Fibroblast of skin of abdomen (primary cell): ENCODE results near the gene NUP205.
A peak's percentile ranks its signal among the peaks of the same experiment; 100 is the strongest.

ENCODE experiments used
- DNase-seq: peaks from one replicate; pipeline ENCODE4 v3.0.0-alpha.2; 2013

NUP205 gene

GRCh38 chr7:135539629-135540028 lies 18.1 kb upstream of the NUP205 start:
- DNase-seq: no peak

DNA sequence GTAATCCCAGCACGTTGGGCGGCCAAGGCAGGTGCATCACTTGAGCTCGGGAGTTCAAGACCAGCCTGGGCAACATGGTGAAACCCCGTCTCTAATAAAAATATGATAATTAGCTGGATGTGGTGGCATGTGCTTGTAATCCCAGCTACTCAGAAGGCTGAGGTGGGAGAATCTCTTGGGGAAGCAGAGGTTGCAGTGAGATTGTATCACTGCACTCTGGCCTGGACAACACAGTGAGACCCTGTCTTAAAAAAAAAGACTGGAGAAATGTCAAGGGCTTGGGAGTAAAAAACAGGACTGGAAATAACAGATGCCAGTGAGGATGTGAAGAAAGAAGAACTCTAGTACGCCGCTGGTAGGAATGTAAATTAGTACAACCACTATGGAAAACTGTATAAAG lies 16.7 kb upstream of the NUP205 start:
- DNase-seq: no peak

- DNase-seq: no peak
Measured at GRCh38 chr7:135550196-135550595, 7.5 kb upstream of the NUP205 start.

GRCh38 chr7:135552148-135552547 lies 5.6 kb upstream of the NUP205 start:
- no peak for DNase-seq

DNA sequence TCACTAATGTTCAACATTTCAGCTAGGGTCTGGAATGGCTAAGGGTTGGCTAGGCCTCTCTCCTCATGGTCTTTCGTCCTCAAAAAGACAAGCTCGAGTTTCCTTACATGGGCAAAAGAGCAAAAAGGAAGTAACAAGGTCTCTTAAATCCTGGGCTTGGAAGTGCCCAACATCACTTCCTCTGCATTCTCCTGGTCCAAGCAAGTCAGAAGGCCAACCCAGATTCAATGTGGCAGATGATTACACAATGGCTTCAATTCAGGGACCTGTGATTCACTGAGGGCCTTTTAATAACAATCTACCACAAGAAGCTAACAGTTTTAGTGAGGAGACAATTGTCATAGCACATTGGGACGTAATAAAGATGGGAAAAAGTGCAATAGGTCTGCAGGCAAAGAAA lies 4.4 kb upstream of the NUP205 start:
- no peak for DNase-seq

DNA sequence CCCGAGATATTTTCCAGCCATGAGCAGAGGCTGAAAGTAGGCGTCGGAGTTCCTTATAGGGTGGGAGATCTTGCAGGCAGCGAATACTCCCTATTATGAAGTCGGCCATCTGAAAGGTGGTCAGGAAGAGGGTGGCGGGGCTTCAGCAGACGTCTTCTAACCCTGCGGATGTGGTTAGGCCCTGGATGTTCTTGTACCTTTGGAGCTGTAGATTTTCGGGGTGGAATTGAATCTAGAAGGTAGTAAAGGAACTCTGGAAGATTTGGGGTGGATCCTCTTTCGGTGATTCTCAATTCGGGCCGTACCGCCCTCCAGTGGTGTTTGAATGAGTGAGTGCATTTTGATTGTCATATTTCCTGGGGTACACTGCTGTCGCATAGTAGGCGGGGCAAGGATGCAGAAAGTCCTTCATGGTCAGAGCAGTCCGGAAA lies 635 bp downstream of the NUP205 start:
- DNase-seq: peak; percentile 51

DNA sequence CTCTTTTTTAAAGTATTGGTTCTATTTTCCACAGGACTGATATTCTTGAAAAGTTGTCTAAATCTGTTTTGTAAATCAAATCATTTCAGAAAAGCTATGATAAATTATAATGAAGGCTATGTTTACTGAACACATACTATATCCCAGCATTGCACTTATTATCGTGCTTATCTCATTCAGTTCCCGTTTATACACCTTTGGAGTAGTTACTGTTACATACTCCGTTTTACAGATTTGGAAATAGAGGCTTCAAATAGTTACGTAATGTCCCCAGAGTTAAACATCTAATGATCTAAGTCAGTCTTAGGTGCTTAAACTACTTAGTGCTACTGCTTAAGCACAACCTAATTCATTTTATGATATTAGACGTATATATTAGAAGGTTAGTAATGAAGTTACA lies 1.2 kb downstream of the NUP205 start:
- DNase-seq: no peak

DNA sequence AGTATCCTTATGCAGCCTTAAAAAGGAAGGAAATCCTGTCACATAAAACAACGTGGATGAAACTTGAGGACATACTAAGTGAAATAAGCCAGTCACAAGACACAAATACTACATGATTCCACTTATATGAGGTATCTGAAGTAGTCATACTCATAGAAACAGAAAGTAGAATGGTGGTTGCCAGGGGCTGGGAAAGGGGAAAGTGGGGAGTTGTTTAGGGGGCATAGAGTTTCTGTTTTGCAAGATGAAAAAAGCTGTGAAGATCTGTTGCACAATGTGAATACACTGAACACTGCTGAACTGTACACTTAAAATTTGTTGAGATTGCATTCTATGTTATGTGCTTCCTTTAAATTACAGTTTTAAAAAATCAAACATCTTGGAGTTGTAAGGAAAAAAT lies 2.9 kb downstream of the NUP205 start:
- DNase-seq: no peak

DNA sequence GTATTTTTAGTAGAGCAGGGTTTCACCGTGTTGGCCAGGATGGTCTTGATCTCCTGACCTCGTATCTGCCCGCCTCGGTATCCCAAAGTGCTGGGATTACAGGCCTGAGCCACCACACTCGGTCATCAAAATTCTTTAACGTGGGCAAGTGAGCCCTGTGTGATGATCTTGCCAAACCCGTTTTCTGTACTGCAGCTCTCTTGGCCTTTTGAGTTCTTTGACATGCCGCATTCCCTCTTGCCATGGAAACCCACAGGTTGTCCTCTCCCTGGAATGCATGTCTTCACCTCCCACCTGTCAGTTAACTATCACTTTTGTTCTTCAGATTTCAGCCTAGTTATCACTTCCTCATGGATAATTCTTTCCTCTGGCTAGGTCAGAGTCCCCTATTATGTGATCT lies 5.0 kb downstream of the NUP205 start:
- DNase-seq: no peak

DNA sequence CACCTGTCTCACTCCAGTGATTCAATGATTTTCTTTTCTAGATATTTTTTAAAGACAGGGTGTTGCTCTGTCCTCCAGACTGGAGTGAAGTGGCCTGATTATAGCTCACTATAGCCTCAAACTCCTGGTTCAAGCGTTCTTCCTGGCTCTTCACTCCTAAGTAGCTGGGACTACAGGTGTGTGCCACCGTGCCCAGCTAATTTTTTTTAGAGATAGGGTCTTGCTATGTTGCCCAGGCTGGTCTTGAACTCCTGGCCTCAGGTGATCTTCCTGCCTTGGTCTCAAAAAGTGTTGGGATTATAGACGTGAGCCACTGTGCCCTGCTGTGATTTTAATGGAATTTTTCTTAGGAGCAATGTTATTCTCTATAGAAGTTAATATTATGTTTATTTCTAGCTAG lies 14.1 kb downstream of the NUP205 start:
- DNase-seq: no peak

DNA sequence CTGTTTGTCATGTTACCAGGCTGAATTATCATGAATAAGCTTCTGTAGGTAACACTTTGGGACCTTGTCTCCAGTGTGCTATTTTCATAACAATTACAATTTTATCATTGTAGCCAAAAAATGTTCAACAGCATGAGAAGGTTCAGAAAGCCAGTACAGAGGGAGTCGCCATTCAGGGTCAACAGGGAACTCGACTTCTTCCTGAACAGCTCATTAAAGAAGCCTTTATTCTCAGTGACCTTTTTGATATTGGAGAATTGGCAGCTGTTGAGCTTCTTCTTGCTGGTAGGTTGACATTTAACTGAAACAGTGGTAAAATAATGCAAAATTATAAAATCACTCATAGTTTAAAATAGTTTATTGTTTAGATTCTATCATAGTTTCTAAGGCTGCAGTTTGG lies 15.8 kb downstream of the NUP205 start:
- DNase-seq: no peak

GRCh38 chr7:135575296-135575695 lies 17.6 kb downstream of the NUP205 start:
- DNase-seq: no peak

DNA sequence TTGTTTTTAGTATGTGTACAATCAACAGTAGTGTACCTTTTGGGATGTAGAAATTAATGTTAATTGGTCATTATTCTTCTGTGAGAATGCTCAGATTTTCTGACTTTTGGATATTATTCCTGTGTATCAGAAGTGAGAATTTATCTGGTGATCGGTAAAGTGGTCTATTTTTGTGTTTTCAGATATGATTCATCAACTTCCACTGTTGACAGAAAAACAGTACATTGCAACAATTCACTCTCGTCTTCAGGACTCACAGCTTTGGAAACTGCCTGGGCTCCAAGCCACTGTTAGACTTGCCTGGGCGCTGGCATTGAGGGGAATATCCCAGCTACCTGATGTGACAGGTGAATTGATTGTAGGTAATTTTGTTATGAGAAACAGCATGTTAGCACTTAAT lies 20.9 kb downstream of the NUP205 start:
- DNase-seq: no peak

DNA sequence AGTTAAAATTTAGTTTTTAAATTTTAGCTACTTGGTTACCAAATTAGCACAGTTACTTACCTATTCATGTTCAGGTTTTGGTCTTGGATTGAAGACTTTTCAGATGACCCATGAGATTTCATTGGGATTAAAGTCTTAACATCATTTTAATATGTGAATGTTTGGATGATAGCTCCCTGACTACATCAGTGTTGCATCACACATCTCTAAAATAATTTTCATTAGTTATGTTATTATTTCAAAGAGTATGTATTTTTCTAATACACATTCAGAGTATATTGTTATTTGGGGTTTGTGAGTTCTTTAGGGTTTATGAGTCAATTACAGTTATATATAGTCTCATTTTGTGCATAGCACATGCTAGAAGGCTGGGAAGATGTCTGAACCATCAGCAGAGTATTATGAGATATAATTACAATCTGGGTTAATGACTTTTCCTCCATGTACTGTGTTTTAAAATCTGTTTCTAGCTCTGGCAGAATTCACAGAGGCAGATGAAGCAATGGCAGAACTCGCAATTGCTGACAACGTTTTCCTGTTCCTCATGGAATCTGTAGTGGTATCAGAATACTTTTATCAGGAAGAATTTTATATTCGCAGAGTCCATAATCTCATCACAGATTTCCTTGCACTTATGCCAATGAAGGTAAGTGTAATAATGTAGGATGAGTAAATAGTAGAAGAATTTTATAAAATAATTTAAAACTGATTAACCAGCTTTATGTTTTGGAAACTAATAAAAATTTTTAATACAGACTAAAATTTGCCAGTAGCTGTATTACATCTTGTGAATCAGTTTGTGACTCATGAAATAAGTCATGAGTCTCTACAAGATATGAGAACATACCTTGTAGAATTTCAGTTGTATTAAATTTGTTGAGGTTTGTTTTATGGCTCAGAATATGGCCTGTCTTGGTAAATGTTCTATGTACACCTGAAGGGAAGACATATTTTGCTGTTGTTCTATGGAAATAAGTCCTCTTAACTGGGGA lies 26.9 kb downstream of the NUP205 start:
- no peak for DNase-seq

GRCh38 chr7:135597181-135597925 lies 39.6 kb downstream of the NUP205 start:
- DNase-seq: peak; percentile 4

GRCh38 chr7:135597926-135598305 lies 40.2 kb downstream of the NUP205 start:
- DNase-seq: no peak

GRCh38 chr7:135599471-135599870 lies 41.8 kb downstream of the NUP205 start:
- DNase-seq: no peak

GRCh38 chr7:135600226-135600625 lies 42.5 kb downstream of the NUP205 start:
- no peak for DNase-seq

DNA sequence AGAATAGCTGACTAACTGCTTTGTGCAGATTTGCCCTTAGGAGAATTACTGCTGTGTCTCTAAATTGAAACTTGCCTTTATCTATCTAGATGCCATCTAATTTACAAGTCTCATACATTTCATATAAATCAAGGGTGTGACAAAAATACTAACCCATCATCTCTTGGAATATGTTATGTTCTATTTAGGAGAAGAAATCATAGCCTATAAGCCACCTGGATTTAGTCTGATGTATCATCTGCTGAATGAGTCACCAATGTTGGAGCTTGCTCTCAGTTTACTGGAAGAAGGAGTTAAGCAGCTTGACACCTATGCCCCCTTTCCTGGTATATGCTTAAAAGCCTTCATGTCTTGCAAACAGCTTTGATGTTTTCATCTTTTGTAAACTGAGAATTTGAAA lies 43.5 kb downstream of the NUP205 start:
- DNase-seq: peak; percentile 3

- no peak for DNase-seq
Measured at GRCh38 chr7:135602304-135602703, 44.6 kb downstream of the NUP205 start.

DNA sequence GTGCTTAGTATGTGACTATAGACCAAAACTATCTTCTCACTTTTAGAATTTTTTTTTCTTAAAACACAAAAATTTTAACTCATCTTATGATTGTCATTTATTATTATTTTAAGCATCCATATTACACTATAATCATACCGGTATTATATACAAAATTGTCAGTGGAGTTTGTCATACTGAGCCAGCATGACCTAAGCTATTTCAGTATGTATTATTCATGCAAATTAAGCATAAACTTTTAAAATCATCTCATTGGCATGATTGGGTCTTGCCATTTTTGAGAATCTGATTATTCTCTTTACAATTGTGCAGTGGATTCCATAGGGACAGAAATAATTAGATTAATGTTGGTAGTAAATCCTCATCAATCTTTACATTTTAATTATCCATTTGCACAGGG lies 58.4 kb downstream of the NUP205 start:
- DNase-seq: no peak

DNA sequence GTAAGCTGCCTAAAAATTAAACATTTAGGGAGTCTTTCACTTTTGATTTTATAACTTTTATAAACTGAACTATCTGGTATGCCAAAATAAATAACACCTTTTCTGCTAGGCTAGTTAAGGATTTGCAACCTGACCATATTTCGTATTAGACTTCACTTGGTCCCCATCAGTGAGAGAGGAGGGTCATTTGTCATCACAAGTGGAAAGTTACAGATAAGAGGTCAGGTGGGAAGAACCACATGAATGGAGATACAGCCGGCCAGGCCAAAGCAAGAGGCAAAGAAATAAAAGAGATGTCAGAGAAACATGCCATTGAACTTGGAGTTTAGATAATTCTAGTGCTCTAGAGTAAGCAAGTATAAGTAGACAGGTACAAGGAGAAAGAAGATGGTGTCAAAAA lies 60.1 kb downstream of the NUP205 start:
- DNase-seq: no peak

GRCh38 chr7:135618510-135618909 lies 60.8 kb downstream of the NUP205 start:
- DNase-seq: no peak

GRCh38 chr7:135620447-135620846 lies 62.7 kb downstream of the NUP205 start:
- no peak for DNase-seq
